ENCODE data around the gene SPATA31C2.
"Not testable (repeated sequence)": the region's sequence is repeated elsewhere in the genome, so short reads cannot be mapped to it uniquely, and the experiment has no call there.

SPATA31C2 gene

GRCh38 chr9:88127700-88128300, 10.5 kb downstream of the SPATA31C2 start:
- H3K27me3 ChIP-seq (ENCODE audit: insufficient read depth, low read length, poor library complexity, severe bottlenecking); H3K4me3 ChIP-seq (ENCODE audit: low read length, poor library complexity, severe bottlenecking); H3K36me3 ChIP-seq (ENCODE audit: insufficient read depth, low read length); H3K4me2 ChIP-seq (ENCODE audit: low read depth, low read length, poor library complexity, severe bottlenecking); H3K4me1 ChIP-seq (ENCODE audit: insufficient read depth, low read length, poor library complexity, severe bottlenecking); H3K9ac ChIP-seq (ENCODE audit: low read depth, low read length, poor library complexity, severe bottlenecking); H2AFZ ChIP-seq (ENCODE audit: low read length); H3K9me2 ChIP-seq (replicated peaks; ENCODE audit: low read depth, low read length); H3K79me2 ChIP-seq (ENCODE audit: insufficient read depth, low read length); H4K20me1 ChIP-seq (ENCODE audit: insufficient read depth, low read length, poor library complexity, severe bottlenecking); H3K9me3 ChIP-seq (ENCODE audit: insufficient read depth, low read depth, low read length); H3F3A ChIP-seq (ENCODE audit: low read depth): not testable (repeated sequence)

DNA sequence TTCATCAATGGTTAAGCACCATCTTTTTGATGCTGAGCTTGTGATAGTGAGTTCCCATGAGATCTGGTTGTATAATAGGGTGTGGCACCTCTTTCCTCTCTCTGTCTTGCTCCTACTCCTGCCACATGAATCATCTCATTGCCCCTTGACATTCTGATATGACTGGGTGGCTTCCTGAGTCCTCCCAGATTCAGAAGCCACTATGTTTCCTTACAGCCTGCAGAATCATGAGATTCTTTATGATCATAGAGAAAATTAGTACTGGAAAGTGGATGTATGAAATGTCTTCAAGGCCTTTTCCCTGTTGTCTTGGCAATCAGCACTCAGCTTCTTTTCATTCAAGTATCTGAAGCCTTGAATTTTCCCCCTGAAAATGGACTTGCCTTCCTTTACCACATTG, 14.9 kb downstream of the SPATA31C2 start:
- H3K4me2 ChIP-seq (ENCODE audit: low read depth, low read length, poor library complexity, severe bottlenecking); H3K4me3 ChIP-seq (ENCODE audit: low read length, poor library complexity, severe bottlenecking); H3K4me1 ChIP-seq (ENCODE audit: insufficient read depth, low read length, poor library complexity, severe bottlenecking); H3K79me2 ChIP-seq (ENCODE audit: insufficient read depth, low read length); H3K9me3 ChIP-seq (ENCODE audit: insufficient read depth, low read depth, low read length); H4K20me1 ChIP-seq (ENCODE audit: insufficient read depth, low read length, poor library complexity, severe bottlenecking); H3K27me3 ChIP-seq (ENCODE audit: insufficient read depth, low read length, poor library complexity, severe bottlenecking); H3F3A ChIP-seq (ENCODE audit: low read depth); H3K9ac ChIP-seq (ENCODE audit: low read depth, low read length, poor library complexity, severe bottlenecking); H3K36me3 ChIP-seq (ENCODE audit: insufficient read depth, low read length); H2AFZ ChIP-seq (ENCODE audit: low read length); H3K9me2 ChIP-seq (replicated peaks; ENCODE audit: low read depth, low read length): not testable (repeated sequence)

DNA sequence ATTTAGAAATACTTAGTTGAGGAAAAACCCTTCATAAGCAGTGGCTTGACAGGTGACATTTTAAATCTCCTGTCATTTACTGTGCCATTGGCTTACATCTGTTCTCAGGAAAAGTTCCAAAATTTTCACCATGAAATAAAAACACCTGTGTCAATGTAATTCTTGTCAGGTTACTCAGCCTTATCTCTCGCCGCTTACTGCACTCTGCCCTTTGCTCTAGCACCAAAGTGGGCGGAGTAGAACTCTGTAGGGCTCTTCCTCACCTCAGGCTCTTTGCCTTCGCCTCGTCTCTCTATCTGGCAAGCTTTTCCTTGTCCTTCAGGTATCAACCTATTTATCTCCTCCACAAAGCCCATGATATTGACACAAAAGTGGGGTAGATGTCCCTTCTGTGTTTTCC, 20.2 kb downstream of the SPATA31C2 start:
- H3F3A ChIP-seq (ENCODE audit: low read depth); H3K9me2 ChIP-seq (replicated peaks; ENCODE audit: low read depth, low read length); H2AFZ ChIP-seq (ENCODE audit: low read length); H3K9me3 ChIP-seq (ENCODE audit: insufficient read depth, low read depth, low read length); H4K20me1 ChIP-seq (ENCODE audit: insufficient read depth, low read length, poor library complexity, severe bottlenecking); H3K4me2 ChIP-seq (ENCODE audit: low read depth, low read length, poor library complexity, severe bottlenecking); H3K4me3 ChIP-seq (ENCODE audit: low read length, poor library complexity, severe bottlenecking); H3K4me1 ChIP-seq (ENCODE audit: insufficient read depth, low read length, poor library complexity, severe bottlenecking); H3K36me3 ChIP-seq (ENCODE audit: insufficient read depth, low read length); H3K79me2 ChIP-seq (ENCODE audit: insufficient read depth, low read length); H3K9ac ChIP-seq (ENCODE audit: low read depth, low read length, poor library complexity, severe bottlenecking); H3K27me3 ChIP-seq (ENCODE audit: insufficient read depth, low read length, poor library complexity, severe bottlenecking): not testable (repeated sequence)

DNA sequence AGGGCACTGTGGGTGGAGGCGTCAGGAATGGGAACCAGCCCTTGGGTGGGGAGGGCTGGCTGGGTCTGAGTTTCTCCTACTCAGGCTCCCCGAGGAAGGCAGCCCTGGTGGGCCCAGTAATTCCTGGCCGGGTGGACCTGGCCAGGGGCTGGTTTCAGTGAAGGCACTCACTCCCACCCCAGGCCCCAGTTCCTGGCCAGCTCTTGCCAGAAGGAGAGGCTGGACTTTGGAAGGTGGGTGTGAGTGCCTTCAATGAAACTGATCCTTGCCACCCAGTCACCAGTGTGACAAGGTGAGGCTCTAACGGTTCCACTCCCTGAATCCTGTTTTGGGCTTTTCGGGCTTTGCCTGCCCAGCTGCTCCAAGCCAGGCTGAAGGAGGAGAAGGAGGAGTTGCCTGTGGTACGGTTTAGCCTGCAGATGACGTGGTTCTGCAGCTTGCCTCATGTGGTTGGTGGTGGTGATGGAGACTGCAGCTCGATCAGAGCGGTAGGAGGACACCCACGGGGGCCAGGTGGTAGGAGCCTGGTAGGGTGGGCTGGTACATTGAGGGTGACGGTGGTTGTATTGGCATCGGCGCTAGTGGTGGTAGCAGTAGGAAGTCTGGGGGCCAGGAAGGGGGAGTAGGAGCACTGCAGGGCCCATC, 23.2 kb downstream of the SPATA31C2 start:
- not testable (repeated sequence) for H3K9me2 ChIP-seq (replicated peaks; ENCODE audit: low read depth, low read length); H3F3A ChIP-seq (ENCODE audit: low read depth); H3K79me2 ChIP-seq (ENCODE audit: insufficient read depth, low read length); H3K4me3 ChIP-seq (ENCODE audit: low read length, poor library complexity, severe bottlenecking); H3K27me3 ChIP-seq (ENCODE audit: insufficient read depth, low read length, poor library complexity, severe bottlenecking); H3K4me1 ChIP-seq (ENCODE audit: insufficient read depth, low read length, poor library complexity, severe bottlenecking); H3K9ac ChIP-seq (ENCODE audit: low read depth, low read length, poor library complexity, severe bottlenecking); H4K20me1 ChIP-seq (ENCODE audit: insufficient read depth, low read length, poor library complexity, severe bottlenecking); H3K4me2 ChIP-seq (ENCODE audit: low read depth, low read length, poor library complexity, severe bottlenecking); H3K9me3 ChIP-seq (ENCODE audit: insufficient read depth, low read depth, low read length); H2AFZ ChIP-seq (ENCODE audit: low read length); H3K36me3 ChIP-seq (ENCODE audit: insufficient read depth, low read length)

DNA sequence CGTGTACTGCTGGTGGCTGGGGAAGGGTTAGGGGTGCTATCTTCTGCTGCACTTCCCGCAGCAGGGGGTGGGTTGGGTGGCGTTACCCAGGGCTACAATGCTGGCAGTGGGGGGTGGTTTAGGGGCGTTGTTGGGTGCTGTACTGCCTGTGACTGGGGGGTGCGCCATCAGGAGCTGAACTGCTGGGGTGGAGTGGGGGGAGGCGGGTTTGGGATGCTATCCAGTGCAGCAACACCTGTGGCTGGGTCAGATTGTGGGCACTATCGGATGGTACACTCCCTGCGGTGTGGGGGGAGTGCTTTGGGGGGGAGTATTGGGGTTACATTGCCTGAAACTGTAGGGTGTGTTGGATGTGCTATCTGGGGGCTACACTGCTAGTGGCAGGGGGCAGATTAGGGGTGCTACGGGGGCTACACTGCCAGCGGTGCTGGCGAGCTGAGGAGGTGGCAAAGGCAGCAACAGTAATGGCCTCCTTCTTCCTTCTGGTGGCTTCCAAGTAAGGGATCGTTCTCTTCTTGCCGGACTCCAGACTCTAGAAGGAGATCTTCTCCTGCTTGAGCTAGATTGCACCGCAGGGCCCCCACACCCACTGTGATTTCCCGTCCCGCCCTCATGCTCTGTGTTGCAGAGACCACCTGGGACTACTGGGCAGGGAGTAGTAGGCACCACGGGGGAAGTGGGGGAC, 23.9 kb downstream of the SPATA31C2 start:
- not testable (repeated sequence) for H3K4me3 ChIP-seq (ENCODE audit: low read length, poor library complexity, severe bottlenecking); H2AFZ ChIP-seq (ENCODE audit: low read length); H3F3A ChIP-seq (ENCODE audit: low read depth); H3K9ac ChIP-seq (ENCODE audit: low read depth, low read length, poor library complexity, severe bottlenecking); H3K36me3 ChIP-seq (ENCODE audit: insufficient read depth, low read length); H3K27me3 ChIP-seq (ENCODE audit: insufficient read depth, low read length, poor library complexity, severe bottlenecking); H3K9me2 ChIP-seq (replicated peaks; ENCODE audit: low read depth, low read length); H3K4me1 ChIP-seq (ENCODE audit: insufficient read depth, low read length, poor library complexity, severe bottlenecking); H3K79me2 ChIP-seq (ENCODE audit: insufficient read depth, low read length); H3K4me2 ChIP-seq (ENCODE audit: low read depth, low read length, poor library complexity, severe bottlenecking); H4K20me1 ChIP-seq (ENCODE audit: insufficient read depth, low read length, poor library complexity, severe bottlenecking); H3K9me3 ChIP-seq (ENCODE audit: insufficient read depth, low read depth, low read length)

DNA sequence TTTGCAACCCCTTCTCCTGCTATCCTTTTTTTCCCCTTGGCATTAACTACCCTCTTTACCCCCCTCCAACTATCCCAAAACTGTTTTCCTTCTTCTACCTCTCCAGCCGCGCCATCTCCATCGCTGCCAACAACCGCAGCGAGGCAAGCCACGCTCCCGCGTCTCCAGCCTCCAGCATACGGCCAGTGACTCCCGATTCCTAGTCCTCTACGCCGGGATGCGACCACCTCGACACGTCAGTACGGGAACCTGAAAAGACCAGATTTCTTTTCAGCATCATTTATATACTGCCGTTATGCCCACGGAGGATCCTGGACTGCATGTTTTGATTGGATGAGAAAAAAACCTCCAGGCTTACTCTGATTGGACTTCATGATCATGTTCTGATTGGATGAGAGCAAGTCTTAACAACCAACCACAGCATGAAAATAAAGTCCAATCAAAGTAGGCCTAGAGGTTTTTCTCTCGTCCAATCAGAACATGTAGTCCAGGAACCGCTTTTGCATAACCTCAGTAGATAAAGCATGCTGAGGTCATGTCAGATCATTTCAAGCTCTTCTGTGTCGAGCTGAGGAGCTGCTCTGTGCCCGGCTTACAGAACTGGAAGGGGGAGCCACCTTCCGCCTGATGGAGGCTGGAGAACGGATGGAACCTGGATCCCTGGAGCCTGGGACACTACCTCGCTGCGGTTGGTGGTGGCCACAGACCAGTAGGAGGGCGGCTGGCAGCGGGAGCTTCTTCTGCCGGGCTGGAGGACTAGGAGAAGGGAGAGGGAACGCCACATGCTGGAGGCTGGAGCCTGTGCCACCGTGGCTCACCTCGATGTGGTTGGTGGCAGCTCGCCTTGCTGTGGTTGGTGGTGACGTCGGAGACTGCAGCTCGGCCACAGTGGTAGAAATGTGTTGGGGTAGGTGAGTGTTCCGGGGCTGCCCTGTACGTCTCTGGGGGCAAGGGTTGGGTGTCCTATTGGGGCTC, 24.8 kb downstream of the SPATA31C2 start:
- H3K36me3 ChIP-seq (ENCODE audit: insufficient read depth, low read length); H3K9ac ChIP-seq (ENCODE audit: low read depth, low read length, poor library complexity, severe bottlenecking); H3K9me2 ChIP-seq (replicated peaks; ENCODE audit: low read depth, low read length); H3K79me2 ChIP-seq (ENCODE audit: insufficient read depth, low read length); H3K9me3 ChIP-seq (ENCODE audit: insufficient read depth, low read depth, low read length); H4K20me1 ChIP-seq (ENCODE audit: insufficient read depth, low read length, poor library complexity, severe bottlenecking); H3K4me2 ChIP-seq (ENCODE audit: low read depth, low read length, poor library complexity, severe bottlenecking); H3K4me3 ChIP-seq (ENCODE audit: low read length, poor library complexity, severe bottlenecking); H3K27me3 ChIP-seq (ENCODE audit: insufficient read depth, low read length, poor library complexity, severe bottlenecking); H3F3A ChIP-seq (ENCODE audit: low read depth); H2AFZ ChIP-seq (ENCODE audit: low read length); H3K4me1 ChIP-seq (ENCODE audit: insufficient read depth, low read length, poor library complexity, severe bottlenecking): not testable (repeated sequence)
